HepG2 (cell line): Measurements from ENCODE around the gene APOL2. TPM values are rescaled to one million over a fixed set of nuclear protein-coding genes. Genes with fewer than 3 reads are reported as not detected.
"Not testable (repeated sequence)": the region's sequence is repeated elsewhere in the genome, so short reads cannot be mapped to it uniquely, and the experiment has no call there.

ENCODE experiments used
- FOSL2 ChIP-seq: sonication (generic); formaldehyde crosslinking; IDR thresholded peaks from 2 replicates; pipeline ENCODE4 v1.4.0; 2020; ENCODE audit warnings: missing genetic modification reagents
- HOXA5 ChIP-seq: sonication (generic); formaldehyde crosslinking; IDR thresholded peaks from 2 replicates; pipeline ENCODE4 v1.4.0; 2020; ENCODE audit warnings: missing genetic modification reagents
- IKZF5 ChIP-seq: IDR thresholded peaks from 2 replicates; pipeline ENCODE4 v1.6.1; 2018; ENCODE audit warnings: missing genetic modification reagents, mild to moderate bottlenecking, missing compliant biosample characterization
- NCOA2 ChIP-seq: sonication (generic); formaldehyde crosslinking; IDR thresholded peaks from 2 replicates; pipeline ENCODE4 v1.8.0; 2022; ENCODE audit warnings: inconsistent platforms
- NONO ChIP-seq, 2 experiments: fragments of 450-650 bp in 1 of 2; sonication (generic) in 1 of 2; formaldehyde crosslinking in 1 of 2; IDR thresholded peaks in 1 of 2; conservative IDR thresholded peaks in 1 of 2; 2 replicates each; pipeline versions ENCODE4 v1.6.1 to v1.8.0; 2017 to 2022; ENCODE audit warnings: mild to moderate bottlenecking in 1 of 2, missing genetic modification reagents in 1 of 2, moderate library complexity in 1 of 2
- NR2F6 ChIP-seq, 2 experiments: IDR thresholded peaks; 2 replicates each; pipeline ENCODE4 v1.6.1; 2016; ENCODE audit warnings: antibody characterized with exemption in 1 of 2, mild to moderate bottlenecking in 1 of 2
- POLR2A ChIP-seq, 2 experiments: IDR thresholded peaks; 2 replicates each; pipeline ENCODE4 v1.6.1; 2011; ENCODE audit warnings: low read depth in 2 of 2, low read length in 2 of 2, mild to moderate bottlenecking in 1 of 2, moderate library complexity in 1 of 2; ENCODE audit not compliant: insufficient read depth in 1 of 2
- RXRB ChIP-seq: IDR thresholded peaks from 2 replicates; pipeline ENCODE4 v1.6.1; 2016; ENCODE audit warnings: borderline replicate concordance, missing genetic modification reagents, missing compliant biosample characterization
- TFE3 ChIP-seq: IDR thresholded peaks from 2 replicates; pipeline ENCODE4 v1.6.1; 2016
- THRA ChIP-seq: sonication (generic); formaldehyde crosslinking; IDR thresholded peaks from 2 replicates; pipeline ENCODE4 v1.4.0; 2020; ENCODE audit warnings: missing genetic modification reagents, borderline replicate concordance
- ZBTB40 ChIP-seq, 2 experiments: fragments of 450-650 bp in 1 of 2; sonication (generic) in 1 of 2; formaldehyde crosslinking in 1 of 2; IDR thresholded peaks; 2 replicates each; pipeline versions ENCODE4 v1.6.1 to v1.8.0; 2016 to 2022; ENCODE audit warnings: antibody characterized with exemption in 1 of 2, mild to moderate bottlenecking in 1 of 2, missing genetic modification reagents in 1 of 2
- ZNF205 ChIP-seq: IDR thresholded peaks from 2 replicates; pipeline ENCODE4 v1.6.1; 2018; ENCODE audit warnings: missing biosample characterization, missing genetic modification reagents
- ZNF264 ChIP-seq: sonication (generic); formaldehyde crosslinking; IDR thresholded peaks from 2 replicates; pipeline ENCODE4 v1.4.0; 2020; ENCODE audit warnings: missing genetic modification reagents
- ZNF556 ChIP-seq: sonication (generic); formaldehyde crosslinking; IDR thresholded peaks from 2 replicates; pipeline ENCODE4 v1.4.0; 2020; ENCODE audit warnings: mild to moderate bottlenecking, missing genetic modification reagents, borderline replicate concordance
- ZSCAN22 ChIP-seq: sonication (generic); formaldehyde crosslinking; IDR thresholded peaks from 2 replicates; pipeline ENCODE4 v1.4.0; 2020; ENCODE audit warnings: mild to moderate bottlenecking, missing genetic modification reagents
- polyA plus RNA-seq, 8 experiments: library from polyadenylated mRNA; depleted of rRNA in 3 of 8; stranded (reverse) in 7 of 8; unstranded in 1 of 8; fragments of >200 nt; fragmentation: Illumina TruSeq in 4 of 8; extraction: Trizol in 4 of 8; gene quantifications; 2 replicates each; pipeline versions ENCODE4 v1.2.1 to v1.2.3, GENCODE V29; 2011 to 2016; ENCODE audit warnings: low read depth in 4 of 8, missing spikeins in 1 of 8, mixed read lengths in 1 of 8; ENCODE audit not compliant: insufficient read depth in 1 of 8
- total RNA-seq, 5 experiments: library from RNA; depleted of rRNA; stranded (reverse); fragments of >200 nt; fragmentation: Illumina TruSeq; extraction: Trizol; gene quantifications; 2 replicates each; pipeline ENCODE4 v1.2.3, GENCODE V29; 2016; ENCODE audit warnings: low read depth in 1 of 5

Gene APOL2
- total and polyA plus RNA-seq, 2 of the 13 experiments (the other 11 are each of a cell fraction or from before 2014, with no cell fraction given) = 28.7 to 51.2 TPM

GRCh38 chr22:36250292-36250960, 11.1 kb upstream of the APOL2 start (continued):
- TF ChIP-seq IKZF5 (peak; percentile 72; the same call in 1 of the 2 replicates), FOSL2 (peak; percentile 64), POLR2A (IDR thresholded peaks at IDR 0.05; ENCODE audit: insufficient read depth in 1 of 2, low read depth in 2 of 2, low read length in 2 of 2) (peak in 1 of 2 experiments; percentile 45; a peak in 1 of 4 replicates), ZBTB40 (CRISPR knock-in tag; IDR thresholded peaks at IDR 0.05) (peak; percentile 49; the same call in 1 of the 2 replicates), ZNF264 (CRISPR knock-in tag) (peak; percentile 73), HOXA5 (CRISPR knock-in tag) (0 out of 2 replicates have a peak, but pooled peaks have one; percentile 24), THRA (CRISPR knock-in tag) (peak; percentile 57; the same call in 1 of the 2 replicates), NONO (CRISPR knock-in tag; conservative IDR thresholded peaks at IDR 0.05) (peak; percentile 67; the same call in 1 of the 2 replicates), TFE3 (CRISPR knock-in tag) (peak; percentile 73), ZNF556 (peak; percentile 28; the same call in 1 of the 2 replicates), NCOA2 (0 out of 2 replicates have a peak, but pooled peaks have one; percentile 14), ZNF205 (CRISPR knock-in tag) (peak; percentile 29; the same call in 1 of the 2 replicates), NR2F6 (IDR thresholded peaks at IDR 0.05) (peak; percentile 54; the same call in 1 of the 2 replicates), NR2F6 (CRISPR knock-in tag; IDR thresholded peaks at IDR 0.05) (peak; percentile 86), ZSCAN22 (0 out of 2 replicates have a peak, but pooled peaks have one; percentile 29), RXRB (CRISPR knock-in tag) (peak; percentile 82)
- not testable (repeated sequence) for TF ChIP-seq ZBTB40, NONO (IDR thresholded peaks at IDR 0.05)
